H9 (cell line): ENCODE results near the gene ATP2A2. TPM values are rescaled to one million over a fixed set of nuclear protein-coding genes. Genes with fewer than 3 reads are reported as not detected.

ENCODE experiments used
- DNase-seq: peaks from one replicate; pipeline ENCODE4 v3.0.0-alpha.2; 2017
- H2AFZ ChIP-seq: one replicate; pipeline ENCODE4 v1.6.1; 2013; ENCODE audit warnings: mild to moderate bottlenecking, low read length, control low read depth, moderate library complexity
- H2AK5ac ChIP-seq: 2 replicates; pipeline ENCODE4 v1.6.1; 2013; ENCODE audit warnings: low read length, control low read depth, mixed read lengths; ENCODE audit not compliant: insufficient read length
- H2BK120ac ChIP-seq: one replicate; pipeline ENCODE4 v1.6.1; 2013; ENCODE audit warnings: low read depth, mild to moderate bottlenecking, low read length, control low read depth, inconsistent platforms; ENCODE audit not compliant: poor library complexity, severe bottlenecking
- H2BK12ac ChIP-seq: 2 replicates; pipeline ENCODE4 v1.6.1; 2013; ENCODE audit warnings: low read length, control low read depth, mixed read lengths, low read depth; ENCODE audit not compliant: insufficient read length
- H2BK15ac ChIP-seq: 2 replicates; pipeline ENCODE4 v1.6.1; 2013; ENCODE audit warnings: low read depth, low read length, control low read depth
- H2BK20ac ChIP-seq: one replicate; pipeline ENCODE4 v1.6.1; 2013; ENCODE audit warnings: low read depth, mild to moderate bottlenecking, low read length, control low read depth, inconsistent platforms; ENCODE audit not compliant: poor library complexity, severe bottlenecking
- H2BK5ac ChIP-seq: 2 replicates; pipeline ENCODE4 v1.6.1; 2013; ENCODE audit warnings: low read length, control low read depth, mixed read lengths; ENCODE audit not compliant: insufficient read length
- H3K14ac ChIP-seq: 2 replicates; pipeline ENCODE4 v1.6.1; 2013; ENCODE audit warnings: low read length, control low read depth; ENCODE audit not compliant: insufficient read depth
- H3K18ac ChIP-seq: 2 replicates; pipeline ENCODE4 v1.6.1; 2013; ENCODE audit warnings: low read depth, mild to moderate bottlenecking, mixed read lengths, low read length, control low read depth; ENCODE audit not compliant: insufficient read length
- H3K23ac ChIP-seq: 2 replicates; pipeline ENCODE4 v1.6.1; 2013; ENCODE audit warnings: low read length, control low read depth, mixed read lengths, low read depth; ENCODE audit not compliant: insufficient read length
- H3K23me2 ChIP-seq: 2 replicates; pipeline ENCODE4 v1.6.1; 2013; ENCODE audit warnings: low read depth, mild to moderate bottlenecking, mixed read lengths, low read length, control low read depth; ENCODE audit not compliant: insufficient read length, poor library complexity, severe bottlenecking
- H3K27ac ChIP-seq: 2 replicates; pipeline ENCODE4 v1.5.1; 2013; ENCODE audit warnings: low read length, control low read depth, mixed read lengths, low read depth; ENCODE audit not compliant: insufficient read length
- H3K27me3 ChIP-seq: 2 replicates; pipeline ENCODE4 v1.6.1; 2013; ENCODE audit warnings: low read length, control low read depth, inconsistent platforms; ENCODE audit not compliant: insufficient read depth
- H3K4ac ChIP-seq: 2 replicates; pipeline ENCODE4 v1.6.1; 2013; ENCODE audit warnings: low read depth, mild to moderate bottlenecking, control low read depth, inconsistent platforms, low read length, moderate library complexity
- H3K4me1 ChIP-seq: 2 replicates; pipeline ENCODE4 v1.6.1; 2013; ENCODE audit warnings: low read length, control low read depth, inconsistent platforms; ENCODE audit not compliant: insufficient read depth
- H3K4me2 ChIP-seq: 2 replicates; pipeline ENCODE4 v1.6.1; 2013; ENCODE audit warnings: low read length, control low read depth, mixed read lengths; ENCODE audit not compliant: insufficient read length, insufficient read depth
- H3K56ac ChIP-seq: 2 replicates; pipeline ENCODE4 v1.6.1; 2013; ENCODE audit warnings: low read depth, mild to moderate bottlenecking, mixed read lengths, low read length, control low read depth; ENCODE audit not compliant: insufficient read length
- H3K79me1 ChIP-seq: 2 replicates; pipeline ENCODE4 v1.6.1; 2013; ENCODE audit warnings: low read depth, mild to moderate bottlenecking, moderate library complexity, low read length, control low read depth, inconsistent platforms; ENCODE audit not compliant: insufficient read depth, poor library complexity, severe bottlenecking
- H3K79me2 ChIP-seq: 2 replicates; pipeline ENCODE4 v1.6.1; 2013; ENCODE audit warnings: low read length, control low read depth, inconsistent platforms; ENCODE audit not compliant: insufficient read depth
- H3K9ac ChIP-seq: 2 replicates; pipeline ENCODE4 v1.6.1; 2013; ENCODE audit warnings: low read length, control low read depth, mixed read lengths; ENCODE audit not compliant: insufficient read length; ENCODE audit errors: extremely low read depth
- H3K9me3 ChIP-seq: one replicate; pipeline ENCODE4 v1.6.1; 2013; ENCODE audit warnings: low read depth, low read length, inconsistent platforms; ENCODE audit not compliant: control insufficient read depth
- H3T11ph ChIP-seq: one replicate; pipeline ENCODE4 v1.6.1; 2013; ENCODE audit warnings: mild to moderate bottlenecking, low read length, control low read depth, inconsistent platforms
- H4K20me1 ChIP-seq: one replicate; pipeline ENCODE4 v1.6.1; 2013; ENCODE audit not compliant: control insufficient read depth, insufficient read length, insufficient read depth
- H4K5ac ChIP-seq: 2 replicates; pipeline ENCODE4 v1.6.1; 2013; ENCODE audit warnings: low read depth, mild to moderate bottlenecking, mixed read lengths, low read length, control low read depth; ENCODE audit not compliant: insufficient read length
- H4K8ac ChIP-seq: replicated peaks from 2 replicates; pipeline ENCODE4 v1.6.1; 2013; ENCODE audit warnings: low read length, control low read depth, mixed read lengths, low read depth; ENCODE audit not compliant: insufficient read length
- H4K91ac ChIP-seq: 2 replicates; pipeline ENCODE4 v1.6.1; 2013; ENCODE audit warnings: low read depth, mild to moderate bottlenecking, moderate library complexity, mixed read lengths, low read length, control low read depth; ENCODE audit not compliant: insufficient read length
- H3K27ac Mint-ChIP-seq, 3 experiments: 2 replicates in 2 of 3; 3 replicates in 1 of 3; pipeline ENCODE4 v1.8.0; 2020 to 2021; ENCODE audit warnings: mixed read lengths in 3 of 3, mild to moderate bottlenecking in 1 of 3, moderate library complexity in 1 of 3
- H3K27me3 Mint-ChIP-seq: 2 replicates; pipeline ENCODE4 v1.8.0; 2021; ENCODE audit warnings: low read depth, mild to moderate bottlenecking, moderate library complexity, mixed read lengths
- H3K36me3 Mint-ChIP-seq, 3 experiments: 2 replicates in 2 of 3; 3 replicates in 1 of 3; pipeline ENCODE4 v1.8.0; 2020 to 2021; ENCODE audit warnings: low read depth in 3 of 3, mixed read lengths in 3 of 3; ENCODE audit not compliant: insufficient read depth in 1 of 3
- H3K4me1 Mint-ChIP-seq, 2 experiments: 2 replicates each; pipeline ENCODE4 v1.8.0; 2020; ENCODE audit warnings: mixed read lengths in 2 of 2
- H3K4me3 Mint-ChIP-seq, 2 experiments: 2 replicates in 1 of 2; 3 replicates in 1 of 2; pipeline ENCODE4 v1.8.0; 2020 to 2021; ENCODE audit warnings: mild to moderate bottlenecking in 2 of 2, mixed read lengths in 2 of 2, moderate library complexity in 1 of 2
- H3K9me3 Mint-ChIP-seq, 2 experiments: 2 replicates in 1 of 2; 3 replicates in 1 of 2; pipeline ENCODE4 v1.8.0; 2020; ENCODE audit warnings: mild to moderate bottlenecking in 2 of 2, mixed read lengths in 2 of 2, moderate library complexity in 1 of 2
- WGBS: extraction: QIAGEN DNeasy Blood & Tissue Kit; methylation state at CpG from one replicate; pipeline ENCODE4 v1.1.7; 2013; ENCODE audit warnings: missing lambda C conversion rate, low lambda C conversion rate, mixed read lengths; ENCODE audit not compliant: insufficient read length; ENCODE audit errors: extremely low coverage; 5-methylcytosine and 5-hydroxymethylcytosine counted together
- total RNA-seq: library from RNA; stranded (reverse); gene quantifications from 2 replicates; pipeline ENCODE4 v1.2.1, GENCODE V29; 2021
- TF ChIP-seq, protein P1 (sequence below): fragments of 200-600 bp; sonication (generic); conservative IDR thresholded peaks from 3 replicates; pipeline ENCODE4 v1.8.0; 2021; ENCODE audit warnings: antibody characterized with exemption, mild to moderate bottlenecking

ATP2A2 gene
- total RNA-seq, 1 experiment from 2014 or later = 257 TPM

- TF ChIP-seq, protein P1, sequence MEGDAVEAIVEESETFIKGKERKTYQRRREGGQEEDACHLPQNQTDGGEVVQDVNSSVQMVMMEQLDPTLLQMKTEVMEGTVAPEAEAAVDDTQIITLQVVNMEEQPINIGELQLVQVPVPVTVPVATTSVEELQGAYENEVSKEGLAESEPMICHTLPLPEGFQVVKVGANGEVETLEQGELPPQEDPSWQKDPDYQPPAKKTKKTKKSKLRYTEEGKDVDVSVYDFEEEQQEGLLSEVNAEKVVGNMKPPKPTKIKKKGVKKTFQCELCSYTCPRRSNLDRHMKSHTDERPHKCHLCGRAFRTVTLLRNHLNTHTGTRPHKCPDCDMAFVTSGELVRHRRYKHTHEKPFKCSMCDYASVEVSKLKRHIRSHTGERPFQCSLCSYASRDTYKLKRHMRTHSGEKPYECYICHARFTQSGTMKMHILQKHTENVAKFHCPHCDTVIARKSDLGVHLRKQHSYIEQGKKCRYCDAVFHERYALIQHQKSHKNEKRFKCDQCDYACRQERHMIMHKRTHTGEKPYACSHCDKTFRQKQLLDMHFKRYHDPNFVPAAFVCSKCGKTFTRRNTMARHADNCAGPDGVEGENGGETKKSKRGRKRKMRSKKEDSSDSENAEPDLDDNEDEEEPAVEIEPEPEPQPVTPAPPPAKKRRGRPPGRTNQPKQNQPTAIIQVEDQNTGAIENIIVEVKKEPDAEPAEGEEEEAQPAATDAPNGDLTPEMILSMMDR = no peak
- no peak overlapping the region for H3K27ac ChIP-seq
Measured at GRCh38 chr12:110282956-110283817, 2.1 kb downstream of the ATP2A2 start.

More at GRCh38 chr12:110282956-110283817, 2.1 kb downstream of the ATP2A2 start:
- Histone ChIP-seq H2BK15ac (no peak overlapping the region), H4K20me1 (no peaks in the 10 kb centered on the region), H3K9ac (no peak overlapping the region), H3K23ac (no peak overlapping the region), H3T11ph (no peak overlapping the region), H2BK12ac (no peak overlapping the region), H2AK5ac (no peak overlapping the region), H4K8ac (no peak overlapping the region), H2BK5ac (no peak overlapping the region), H2BK20ac (no peak overlapping the region), H3K4me2 (peak overlapping the region; percentile 88), H2AFZ (no peak overlapping the region), H3K4ac (no peak overlapping the region), H4K91ac (no peak overlapping the region), H3K23me2 (peaks cover 13% of the 10 kb centered on the region), H3K56ac (no peak overlapping the region), H3K18ac (no peak overlapping the region), H3K14ac (no peak overlapping the region), H3K4me1 (peaks cover 9% of the 10 kb centered on the region; the same call in 1 of the 2 replicates), H3K79me2 (peaks cover 40% of the 10 kb centered on the region; the same call in 1 of the 2 replicates), H4K5ac (no peak overlapping the region), H3K79me1 (no peaks in the 10 kb centered on the region), H2BK120ac (no peak overlapping the region), H3K27me3 (no peaks in the 10 kb centered on the region), H3K9me3 (no peaks in the 10 kb centered on the region)
- peaks cover 28 to 55% (median 49%) of the 10 kb centered on the region in 3 experiments for H3K36me3 Mint-ChIP-seq
- H3K4me3 Mint-ChIP-seq = peak overlapping the region; percentile 95 to 97
- DNase-seq = no peak
- H3K9me3 Mint-ChIP-seq = no peaks in the 10 kb centered on the region
- H3K27me3 Mint-ChIP-seq = peaks cover 5% of the 10 kb centered on the region; the same call in 1 of the 2 replicates
- H3K4me1 Mint-ChIP-seq = peaks cover 44 to 52% of the 10 kb centered on the region in 2 experiments
- peak overlapping the region in 2 of 3 experiments; percentile 83 to 92; a peak in 1 of 7 replicates for H3K27ac Mint-ChIP-seq
- WGBS = no CpG with 5 or more reads among the region's 7 CpGs
